ENCODE data around the gene UBXN10. TPM values are rescaled to one million over a fixed set of nuclear protein-coding genes. Genes with fewer than 3 reads are reported as not detected.

Gene UBXN10
- total and polyA plus RNA-seq, 12 donors = 0.64 to 2.6 (median 1.5) TPM

- Histone ChIP-seq H3K9me3 (replicated peaks in 1 of 3) (no peaks in the 10 kb centered on the region), H3K4me1 (replicated peaks in 1 of 2) (peaks cover 3 to 4% of the 10 kb centered on the region in 2 donors), H3K36me3 (replicated peaks in 1 of 2) (no peaks in the 10 kb centered on the region), H3K27me3 (no peaks in the 10 kb centered on the region), H3K4me3 (no peak overlapping the region), H3K27ac (no peak overlapping the region)
- no peak for TF ChIP-seq CTCF (IDR thresholded peaks at IDR 0.05)
- no peak for TF ChIP-seq POLR2A (IDR thresholded peaks at IDR 0.05)
- no peak for DNase-seq
- WGBS, 4 donors = 72 to 82% (median 75%) methylated on average over 6 of the region's 6 CpGs
- intact Hi-C loops (cut with DNase I) = no loop called here
Observed at GRCh38 chr1:20237646-20238045, 51.8 kb downstream of the UBXN10 start.

GRCh38 chr1:20240012-20240411 is 54.1 kb downstream of the UBXN10 start:
- H3K27ac ChIP-seq = no peak overlapping the region
- WGBS, 4 donors = 81 to 90% (median 85%) methylated on average over 2 of the region's 2 CpGs
- TF ChIP-seq POLR2A (IDR thresholded peaks at IDR 0.05) = no peak
- TF ChIP-seq CTCF (IDR thresholded peaks at IDR 0.05) = no peak
- intact Hi-C loops (cut with DNase I) = no loop called here
- H3K4me1 ChIP-seq (replicated peaks in 1 of 2) = peaks cover 0 to under 1% of the 10 kb centered on the region in 2 donors
- no peaks in the 10 kb centered on the region for H3K9me3 ChIP-seq (replicated peaks in 1 of 3)
- peaks cover 9% of the 10 kb centered on the region for H3K27me3 ChIP-seq
- no peaks in the 10 kb centered on the region for H3K36me3 ChIP-seq (replicated peaks in 1 of 2)
- no peak for DNase-seq
- H3K4me3 ChIP-seq = no peak overlapping the region

- no peak for DNase-seq
- peaks cover 9% of the 10 kb centered on the region for H3K27me3 ChIP-seq
- intact Hi-C loops (cut with DNase I) = no loop called here
- no peak for TF ChIP-seq CTCF (IDR thresholded peaks at IDR 0.05)
- no peak for TF ChIP-seq POLR2A (IDR thresholded peaks at IDR 0.05)
- H3K4me3 ChIP-seq = no peak overlapping the region
- H3K27ac ChIP-seq = no peak overlapping the region
- no peaks in the 10 kb centered on the region for H3K9me3 ChIP-seq (replicated peaks in 1 of 3)
- 75 to 87% (median 82%) methylated on average over 32 to 37 of the region's 37 CpGs for WGBS, 4 donors
- H3K36me3 ChIP-seq (replicated peaks in 1 of 2) = no peaks in the 10 kb centered on the region
- no peaks in the 10 kb centered on the region for H3K4me1 ChIP-seq (replicated peaks in 1 of 2)
Observed at GRCh38 chr1:20242890-20243479, 57.1 kb downstream of the UBXN10 start.

Other genes with a start within 250 kb of the UBXN10 start
- 10 to 100 TPM in 2 of 9 donors, 1 to 10 TPM in 6, not detected in 1; 1.1 to 23.4 (median 3.0) TPM for gene PLA2G2A, start 206.5 kb upstream of the UBXN10 start, total RNA-seq
- 10 to 100 TPM; 10.2 to 96.2 (median 19.7) TPM for gene PLA2G2A, start 206.5 kb upstream of the UBXN10 start, polyA plus RNA-seq
- 10 to 100 TPM in 1 of 9 donors, 1 to 10 TPM in 4, under 1 TPM in 4; 0.53 to 14.1 (median 1.3) TPM for gene PLA2G5, start 115.9 kb upstream of the UBXN10 start, total RNA-seq
- gene PLA2G5, start 115.9 kb upstream of the UBXN10 start, polyA plus RNA-seq = 1 to 10 TPM; 1.1 to 5.4 (median 4.2) TPM
- not detected for gene PLA2G2D, start 66.6 kb upstream of the UBXN10 start, total RNA-seq
- gene PLA2G2D, start 66.6 kb upstream of the UBXN10 start, polyA plus RNA-seq = not detected
- not detected for gene PLA2G2F, start 46.8 kb upstream of the UBXN10 start, total RNA-seq
- under 1 TPM in 1 of 3 donors, not detected in 2; 0.08 TPM for gene PLA2G2F, start 46.8 kb upstream of the UBXN10 start, polyA plus RNA-seq
- under 1 TPM in 4 of 9 donors, not detected in 5; 0.11 to 0.39 (median 0.13) TPM for gene PLA2G2C, start 422 bp downstream of the UBXN10 start, total RNA-seq
- gene PLA2G2C, start 422 bp downstream of the UBXN10 start, polyA plus RNA-seq = under 1 TPM in 2 of 3 donors, not detected in 1; 0.07 to 0.08 TPM
- gene VWA5B1, start 104.8 kb downstream of the UBXN10 start, total RNA-seq = 1 to 10 TPM in 1 of 9 donors, under 1 TPM in 3, not detected in 5; 0.07 to 2.5 (median 0.60) TPM
- 1 to 10 TPM in 1 of 3 donors, under 1 TPM in 2; 0.24 to 2.1 (median 0.26) TPM for gene VWA5B1, start 104.8 kb downstream of the UBXN10 start, polyA plus RNA-seq